ENCODE results near the gene HS3ST3B1. TPM values are rescaled to one million over a fixed set of nuclear protein-coding genes. Genes with fewer than 3 reads are reported as not detected.

Gene HS3ST3B1
- total and polyA plus RNA-seq, 3 donors from 2014 or later = 1.5 to 2.1 (median 1.9) TPM

- H3K4me1 ChIP-seq = peaks cover 9% of the 10 kb centered on the region
- WGBS, 2 donors = 47 to 65% methylated on average over 15 of the region's 15 CpGs
Observed at GRCh38 chr17:14304773-14305517, 4.1 kb downstream of the HS3ST3B1 start.

GRCh38 chr17:14305785-14306496 is 5.1 kb downstream of the HS3ST3B1 start:
- Histone ChIP-seq H3K4me3 (no peak overlapping the region), H3K4me1 (peaks cover 12% of the 10 kb centered on the region), H3K27ac (no peak overlapping the region), H3K9me3 (no peaks in the 10 kb centered on the region), H3K27me3 (no peaks in the 10 kb centered on the region), H3K36me3 (ENCODE audit: low read depth, missing control alignments) (no peaks in the 10 kb centered on the region)
- intact Hi-C loops (cut with DNase I; ENCODE audit: low total_unique reads) = loop anchor here (10.0 kb wide), 1 partner anchor 711 kb away; no protein-coding TSS in a partner anchor
- 69 to 84% methylated on average over 6 of the region's 6 CpGs for WGBS, 2 donors
- DNase-seq = no peak
- TF ChIP-seq POLR2A (IDR thresholded peaks at IDR 0.05) (no peak), CTCF (IDR thresholded peaks at IDR 0.05) (no peak)

More at GRCh38 chr17:14304773-14305517, 4.1 kb downstream of the HS3ST3B1 start:
- H3K9me3 ChIP-seq = no peaks in the 10 kb centered on the region
- no peaks in the 10 kb centered on the region for H3K36me3 ChIP-seq (ENCODE audit: low read depth, missing control alignments)
- H3K27ac ChIP-seq = no peak overlapping the region
- intact Hi-C loops (cut with DNase I; ENCODE audit: low total_unique reads) = loop anchor here (10.0 kb wide), 1 partner anchor 710 kb away; no protein-coding TSS in a partner anchor
- TF ChIP-seq CTCF (IDR thresholded peaks at IDR 0.05) (no peak), POLR2A (IDR thresholded peaks at IDR 0.05) (no peak)
- no peak overlapping the region for H3K4me3 ChIP-seq
- no peaks in the 10 kb centered on the region for H3K27me3 ChIP-seq
- no peak for DNase-seq

- no peaks in the 10 kb centered on the region for H3K27me3 ChIP-seq
- H3K36me3 ChIP-seq (ENCODE audit: low read depth, missing control alignments) = no peaks in the 10 kb centered on the region
- no peak for DNase-seq
- TF ChIP-seq POLR2A (IDR thresholded peaks at IDR 0.05) = no peak
- TF ChIP-seq CTCF (IDR thresholded peaks at IDR 0.05) = no peak
- no peak overlapping the region for H3K27ac ChIP-seq
- no peaks in the 10 kb centered on the region for H3K9me3 ChIP-seq
- H3K4me3 ChIP-seq = no peak overlapping the region
- peaks cover 12% of the 10 kb centered on the region for H3K4me1 ChIP-seq
- intact Hi-C loops (cut with DNase I; ENCODE audit: low total_unique reads) = loop anchor here (10.0 kb wide), 1 partner anchor 712 kb away; no protein-coding TSS in a partner anchor
Observed at GRCh38 chr17:14306596-14306995, 5.7 kb downstream of the HS3ST3B1 start.

- no peak for TF ChIP-seq CTCF (IDR thresholded peaks at IDR 0.05)
- no peak for TF ChIP-seq POLR2A (IDR thresholded peaks at IDR 0.05)
- intact Hi-C loops (cut with DNase I; ENCODE audit: low total_unique reads) = loop anchor here (10.0 kb wide), 1 partner anchor 713 kb away; no protein-coding TSS in a partner anchor
- WGBS, 2 donors = 79 to 80% methylated on average over 5 of the region's 5 CpGs
- Histone ChIP-seq H3K36me3 (ENCODE audit: low read depth, missing control alignments) (no peaks in the 10 kb centered on the region), H3K4me3 (no peak overlapping the region), H3K4me1 (peaks cover 12% of the 10 kb centered on the region), H3K27me3 (no peaks in the 10 kb centered on the region), H3K27ac (no peak overlapping the region), H3K9me3 (no peaks in the 10 kb centered on the region)
- no peak for DNase-seq
Observed at GRCh38 chr17:14307560-14308024, 6.7 kb downstream of the HS3ST3B1 start.
